SH-SY5Y (cell line): Measurements from ENCODE around the gene FNDC4.

Experiments used
- GATA2 ChIP-seq: IDR thresholded peaks from 2 replicates; pipeline ENCODE4 v1.6.1; 2011; ENCODE audit warnings: mild to moderate bottlenecking, low read depth, low read length
- GATA3 ChIP-seq: IDR thresholded peaks from 2 replicates; pipeline ENCODE4 v1.6.1; 2011; ENCODE audit warnings: low read depth, mild to moderate bottlenecking, low read length, moderate library complexity

FNDC4 gene

GRCh38 chr2:27448381-27448780 is 46.6 kb downstream of the FNDC4 start:
- no peak for TF ChIP-seq GATA3
- TF ChIP-seq GATA2: no peak

DNA sequence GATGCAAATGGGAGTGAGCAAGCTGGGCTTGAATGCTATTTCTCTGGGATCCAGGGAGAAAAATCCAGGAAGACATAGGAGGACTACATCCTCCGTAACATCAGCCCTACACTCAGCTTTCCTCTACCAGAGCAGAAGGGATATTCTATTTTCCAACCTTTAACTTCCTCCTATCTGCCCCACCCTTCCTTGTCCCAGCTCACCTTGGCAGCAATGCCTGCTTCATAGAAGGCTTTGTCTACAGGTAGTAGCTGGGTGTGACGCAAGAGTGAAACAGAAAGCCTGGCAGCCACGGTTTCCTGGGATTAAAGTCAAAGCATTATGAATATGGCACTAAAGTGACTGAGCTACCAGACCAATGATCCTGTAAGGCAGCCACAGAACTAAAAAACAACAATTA is 48.9 kb downstream of the FNDC4 start:
- no peak for TF ChIP-seq GATA2
- no peak for TF ChIP-seq GATA3

DNA sequence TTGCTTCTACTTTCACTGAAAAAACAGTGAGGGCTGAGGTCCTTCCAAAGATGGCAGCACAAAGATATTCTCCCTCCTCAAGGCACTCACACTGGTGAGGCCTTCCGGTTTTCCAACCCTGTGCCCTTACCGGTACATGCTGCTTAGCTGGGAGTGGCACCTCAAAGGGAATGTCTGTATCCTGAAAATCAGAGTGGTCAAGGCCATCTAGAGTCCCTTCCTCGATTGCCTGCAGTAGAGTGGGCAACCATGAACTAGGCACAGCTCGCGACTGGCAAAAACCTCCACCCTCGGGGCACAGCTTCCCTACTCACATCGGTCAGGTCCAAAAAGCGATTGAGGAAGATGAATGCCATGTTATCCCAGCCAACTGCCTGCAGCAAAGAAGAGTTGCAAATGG is 49.4 kb downstream of the FNDC4 start:
- TF ChIP-seq GATA2 (no peak), GATA3 (no peak)

GRCh38 chr2:27445155-27445554 is 49.8 kb downstream of the FNDC4 start:
- TF ChIP-seq GATA3: no peak
- TF ChIP-seq GATA2: no peak

DNA sequence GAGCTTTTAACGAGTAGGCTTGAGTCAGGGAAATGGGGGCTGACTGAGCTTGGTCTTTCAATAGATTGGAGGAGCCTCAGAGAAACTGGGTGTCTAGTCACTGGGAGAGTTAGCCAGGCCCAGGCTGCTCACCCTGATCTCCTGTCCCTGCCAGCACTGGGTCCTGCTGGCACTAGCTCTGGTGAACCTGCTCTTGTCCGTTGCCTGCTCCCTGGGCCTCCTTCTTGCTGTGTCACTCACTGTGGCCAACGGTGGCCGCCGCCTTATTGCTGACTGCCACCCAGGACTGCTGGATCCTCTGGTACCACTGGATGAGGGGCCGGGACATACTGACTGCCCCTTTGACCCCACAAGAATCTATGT is 52.1 kb downstream of the FNDC4 start:
- no peak for TF ChIP-seq GATA2
- no peak for TF ChIP-seq GATA3

- TF ChIP-seq GATA2 (no peak), GATA3 (no peak)
Measured at GRCh38 chr2:27441958-27442919, 52.8 kb downstream of the FNDC4 start, which contains the start of gene KRTCAP3. Gene KRTCAP3 (plus strand): TSS chr2:27442381. CDS start chr2:27442413, 32 bp downstream.
